K562 (cell line): ENCODE results near the gene KCTD4. TPM values are rescaled to one million over a fixed set of nuclear protein-coding genes. Genes with fewer than 3 reads are reported as not detected.

Experiments
- ATAC-seq: fragments of 200-7000 bp; cut with Tn5 transposase; 3 replicates; pipeline ENCODE4 v1.9.1; 2020; ENCODE audit warnings: moderate library complexity
- BruUV-seq: library from RNA; stranded (reverse); fragments of 400-500 nt; replicated peaks from 2 replicates; lab custom pipeline; 2021; lab: Mats Ljungman, UMichigan
- CTCF ChIA-PET: fragments of 300-600 bp; formaldehyde crosslinking; extraction: SDS; loops from one replicate; lab custom pipeline; 2021; ENCODE audit warnings: low intra/inter-chr PET ratio; lab: Yijun Ruan, JAX
- POLR2A ChIA-PET: fragments of 300-600, 350-650 bp; sonication (Branson Sonifier 250); formaldehyde crosslinking; extraction: SDS; loops from one replicate; lab custom pipeline; 2021; ENCODE audit warnings: antibody characterized with exemption, inconsistent platforms; lab: Yijun Ruan, JAX
- DNase-seq, 4 experiments: peaks; one replicate each; pipeline versions ENCODE4 v3.0.0 to v3.0.0-alpha.2; 2011 to 2018; ENCODE audit warnings: low spot score in 3 of 4, mixed read lengths in 3 of 4; ENCODE audit errors: extremely low read depth in 1 of 4
- FAIRE-seq: peaks from 2 replicates; lab custom pipeline; 2011; peaks lifted over from hg19 to GRCh38; lab: Jason Lieb, UNC
- H2AFZ ChIP-seq: 2 replicates; pipeline ENCODE4 v1.6.0; 2011; ENCODE audit warnings: low read depth, low read length, control low read depth, inconsistent platforms
- H3K27ac ChIP-seq: fragments of 200-600 bp; 3 replicates; pipeline ENCODE4 v1.8.0; 2011; ENCODE audit warnings: low read depth, mild to moderate bottlenecking, control low read depth, inconsistent platforms, low read length, moderate library complexity, mixed read lengths; ENCODE audit errors: extremely low read depth
- H3K27me3 ChIP-seq, 2 experiments: fragments of 300-600 bp in 1 of 2; 2 replicates in 1 of 2; 3 replicates in 1 of 2; pipeline versions ENCODE4 v1.6.0 to v1.8.0; 2011; ENCODE audit warnings: inconsistent platforms in 2 of 2, low read length in 2 of 2, mild to moderate bottlenecking in 1 of 2, mixed read lengths in 1 of 2, moderate library complexity in 1 of 2; ENCODE audit not compliant: control insufficient read depth in 2 of 2, insufficient read depth in 2 of 2
- H3K36me3 ChIP-seq: fragments of 300-600 bp; 3 replicates; pipeline ENCODE4 v1.8.0; 2011; ENCODE audit warnings: mild to moderate bottlenecking, low read length, inconsistent platforms; ENCODE audit not compliant: control insufficient read depth, insufficient read depth
- H3K4me1 ChIP-seq, 2 experiments: fragments of 200-600 bp in 1 of 2; replicated peaks in 1 of 2; 2 replicates in 1 of 2; 3 replicates in 1 of 2; pipeline versions ENCODE4 v1.5.1 to v1.8.0; 2011; ENCODE audit warnings: inconsistent platforms in 2 of 2, low read length in 2 of 2, mild to moderate bottlenecking in 1 of 2, mixed read lengths in 1 of 2, moderate library complexity in 1 of 2; ENCODE audit not compliant: control insufficient read depth in 2 of 2, insufficient read depth in 2 of 2
- H3K4me2 ChIP-seq: 2 replicates; pipeline ENCODE4 v1.6.1; 2011; ENCODE audit warnings: low read length, control low read depth, inconsistent platforms, mixed read lengths; ENCODE audit not compliant: insufficient read depth
- H3K4me3 ChIP-seq: fragments of 200-600 bp; sonication (generic), shearing (Covaris generic); 2 replicates; pipeline ENCODE4 v1.5.1; 2016; ENCODE audit warnings: control low read depth, inconsistent platforms
- H3K79me2 ChIP-seq: fragments of 200-600 bp; 3 replicates; pipeline ENCODE4 v1.8.0; 2011; ENCODE audit warnings: low read length, inconsistent platforms; ENCODE audit not compliant: control insufficient read depth, insufficient read depth
- H3K9ac ChIP-seq, 2 experiments: 2 replicates each; pipeline versions ENCODE4 v1.6.0 to v1.6.1; 2011; ENCODE audit warnings: low read depth in 2 of 2, low read length in 2 of 2, control low read depth in 1 of 2, inconsistent platforms in 1 of 2, mild to moderate bottlenecking in 1 of 2, mixed read lengths in 1 of 2; ENCODE audit not compliant: insufficient read depth in 1 of 2
- H3K9me1 ChIP-seq: one replicate; pipeline ENCODE4 v1.6.0; 2011; ENCODE audit warnings: inconsistent platforms, mild to moderate bottlenecking, low read length, moderate library complexity; ENCODE audit not compliant: control insufficient read depth, insufficient read depth
- H3K9me3 ChIP-seq: replicated peaks from 2 replicates; pipeline ENCODE4 v1.5.1; 2011; ENCODE audit warnings: low read depth, low read length, inconsistent platforms; ENCODE audit not compliant: control insufficient read depth, insufficient read depth
- H4K20me1 ChIP-seq: replicated peaks from 2 replicates; pipeline ENCODE4 v1.6.1; 2011; ENCODE audit warnings: low read length, inconsistent platforms, mixed read lengths; ENCODE audit not compliant: control insufficient read depth, insufficient read depth
- CREBBP ChIP-seq: IDR thresholded peaks from one replicate; pipeline ENCODE4 v1.6.1; 2012; ENCODE audit warnings: low read depth, mild to moderate bottlenecking, control low read depth, inconsistent platforms, low read length
- CREM ChIP-seq: IDR thresholded peaks from 2 replicates; pipeline ENCODE4 v1.6.1; 2014; ENCODE audit warnings: antibody characterized with exemption, low read depth
- LCOR ChIP-seq: sonication (generic); formaldehyde crosslinking; IDR thresholded peaks from 2 replicates; pipeline ENCODE4 v1.8.0; 2022; ENCODE audit warnings: mild to moderate bottlenecking, missing genetic modification reagents
- POLR2AphosphoS5 ChIP-seq: IDR thresholded peaks from 2 replicates; pipeline ENCODE4 v1.6.1; 2011; ENCODE audit warnings: mild to moderate bottlenecking, low read depth, low read length, moderate library complexity; ENCODE audit not compliant: control insufficient read depth, insufficient read depth
- RBM17 ChIP-seq: fragments of 200-400 bp; formaldehyde crosslinking; IDR thresholded peaks from 2 replicates; pipeline ENCODE4 v1.6.1; 2017; ENCODE audit warnings: low read depth, mild to moderate bottlenecking, low read length, borderline replicate concordance
- TCFL5 ChIP-seq: fragments of 250-450 bp; sonication (Bioruptor Pico); conservative IDR thresholded peaks from 2 replicates; pipeline ENCODE4 v1.6.1; 2021; ENCODE audit warnings: mild to moderate bottlenecking, moderate library complexity, matching md5 sums
- WGBS: fragments of 100-300 bp; shearing (Covaris generic); methylation state at CpG from one replicate; pipeline ENCODE4 v1.1.6; 2016; ENCODE audit warnings: low coverage, mixed read lengths; ENCODE audit not compliant: insufficient coverage; ENCODE audit errors: missing lambda C conversion rate; 5-methylcytosine and 5-hydroxymethylcytosine counted together
- in situ Hi-C: fragments of 300-500 bp; cut with MboI; formaldehyde crosslinking; loops from 4 replicates; pipeline ENCODE4 v1.15.0; 2018; ENCODE audit warnings: inconsistent platforms, mixed read lengths
- intact Hi-C: fragments of 100-400 bp; cut with micrococcal nuclease; formaldehyde crosslinking; loops from 2 replicates; pipeline ENCODE4 v1.14.2; 2022
- polyA plus RNA-seq, 8 experiments: library from polyadenylated mRNA; depleted of rRNA in 4 of 8; stranded (reverse) in 5 of 8; unstranded in 3 of 8; fragments of >200 nt; fragmentation: Nextera tagmentation in 2 of 8; fragmentation: Illumina TruSeq in 1 of 8; extraction: Ambion mirVana in 2 of 8; extraction: Trizol in 1 of 8; gene quantifications; 2 replicates each; pipeline versions ENCODE4 v1.2.1 to v1.2.3, GENCODE V29; 2011 to 2014; ENCODE audit warnings: inconsistent platforms in 1 of 8, missing spikeins in 1 of 8
- total RNA-seq, 7 experiments: library from RNA; depleted of rRNA in 6 of 7; stranded (reverse); fragments of >200 nt in 6 of 7; fragmentation: Illumina TruSeq in 2 of 7; extraction: Trizol in 2 of 7; gene quantifications; 2 replicates each; pipeline versions ENCODE4 v1.2.1 to v1.2.3, GENCODE V29; 2011 to 2021; ENCODE audit warnings: low replicate concordance in 1 of 7
- TF ChIP-seq, protein P1 (sequence below), 2 experiments: fragments of 450-650 bp; formaldehyde crosslinking in 1 of 2; IDR thresholded peaks; 2 replicates each; pipeline versions ENCODE4 v1.4.0 to v1.6.1; 2014 to 2020; ENCODE audit warnings: mild to moderate bottlenecking in 2 of 2, borderline replicate concordance in 1 of 2, low read depth in 1 of 2
- TF ChIP-seq, protein P2 (sequence below), 2 experiments: fragments of 150-350 bp in 1 of 2; IDR thresholded peaks; 2 replicates each; pipeline ENCODE4 v1.6.1; 2012 to 2016; ENCODE audit warnings: low read depth in 2 of 2, low read length in 2 of 2, mild to moderate bottlenecking in 1 of 2, moderate library complexity in 1 of 2

KCTD4 gene
- total and polyA plus RNA-seq, 9 of the 15 experiments (the other 6 are each of a cell fraction or from before 2014, with no cell fraction given): not detected

DNA sequence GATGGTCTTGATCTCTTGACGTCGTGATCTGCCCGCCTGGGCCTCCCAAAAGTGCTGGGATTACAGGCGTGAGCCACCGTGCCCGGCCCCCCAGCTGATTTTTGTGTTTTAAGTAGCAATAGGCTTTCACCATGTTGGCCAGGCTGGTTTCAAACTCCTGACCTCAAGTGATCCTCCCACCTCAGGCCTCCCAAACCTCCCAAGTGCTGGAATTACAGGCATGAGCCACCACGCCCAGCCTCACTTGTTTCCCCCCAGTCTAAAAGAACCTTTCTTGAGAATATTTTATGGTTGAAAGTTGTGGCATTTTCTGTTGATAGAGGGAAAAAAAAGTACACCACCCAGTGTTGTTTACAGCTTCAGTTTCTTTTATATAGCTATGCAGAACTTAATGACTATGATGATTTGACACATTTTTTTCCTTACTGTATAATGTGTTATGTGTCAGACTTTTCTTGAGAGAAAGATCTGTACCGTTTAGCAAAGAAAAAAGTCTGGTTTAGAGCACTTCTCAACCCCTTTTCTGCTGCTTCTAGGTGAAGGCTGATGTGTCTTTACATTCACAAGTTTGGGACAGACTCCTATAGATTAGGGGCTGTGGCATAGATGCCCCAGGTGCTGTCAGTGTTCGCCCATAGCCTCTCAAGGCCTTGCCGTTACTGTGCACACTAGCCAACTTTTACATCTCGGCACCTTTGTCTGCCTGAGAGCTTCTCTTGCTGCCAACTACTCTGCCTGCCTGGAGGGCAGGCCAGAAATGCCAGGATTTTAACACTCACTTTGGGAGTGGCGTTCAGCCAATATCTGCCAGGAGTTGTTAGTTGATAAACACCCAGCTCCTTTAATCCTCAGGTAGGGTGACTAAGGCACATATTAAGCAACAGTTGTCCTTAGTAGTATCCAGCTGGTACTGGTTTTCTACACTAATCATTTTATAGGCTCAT, 33.0 kb downstream of the KCTD4 start:
- Histone ChIP-seq H3K4me3 (no peak overlapping the region), H3K9me1 (no peaks in the 10 kb centered on the region), H3K27me3 (no peaks in the 10 kb centered on the region), H2AFZ (no peak overlapping the region), H3K27ac (no peak overlapping the region), H3K9me3 (no peaks in the 10 kb centered on the region), H4K20me1 (no peaks in the 10 kb centered on the region), H3K9ac (no peak overlapping the region), H3K4me1 (no peaks in the 10 kb centered on the region), H3K4me2 (no peak overlapping the region; the same call in 1 of the 2 replicates), H3K36me3 (peaks cover 19% of the 10 kb centered on the region), H3K79me2 (peaks cover 5% of the 10 kb centered on the region; the same call in 2 of the 3 replicates)
- in situ Hi-C loops: no loop called here
- FAIRE-seq (no peak), ATAC-seq (no peak), DNase-seq (peak in 2 of 4 experiments; percentile 3 to 7)
- ChIA-PET POLR2A (interaction anchor here (0.7 kb wide), 1 partner anchor 91 kb away, joined by 3 read pairs; no protein-coding TSS in a partner anchor), CTCF (no interaction called here)
- no TSS peak for BruUV-seq
- 59% methylated on average over 5 of the region's 12 CpGs for WGBS
- intact Hi-C loops: loop anchor here (5.0 kb wide), 1 partner anchor 101 kb away; no protein-coding TSS in a partner anchor
- TF ChIP-seq, protein P1, sequence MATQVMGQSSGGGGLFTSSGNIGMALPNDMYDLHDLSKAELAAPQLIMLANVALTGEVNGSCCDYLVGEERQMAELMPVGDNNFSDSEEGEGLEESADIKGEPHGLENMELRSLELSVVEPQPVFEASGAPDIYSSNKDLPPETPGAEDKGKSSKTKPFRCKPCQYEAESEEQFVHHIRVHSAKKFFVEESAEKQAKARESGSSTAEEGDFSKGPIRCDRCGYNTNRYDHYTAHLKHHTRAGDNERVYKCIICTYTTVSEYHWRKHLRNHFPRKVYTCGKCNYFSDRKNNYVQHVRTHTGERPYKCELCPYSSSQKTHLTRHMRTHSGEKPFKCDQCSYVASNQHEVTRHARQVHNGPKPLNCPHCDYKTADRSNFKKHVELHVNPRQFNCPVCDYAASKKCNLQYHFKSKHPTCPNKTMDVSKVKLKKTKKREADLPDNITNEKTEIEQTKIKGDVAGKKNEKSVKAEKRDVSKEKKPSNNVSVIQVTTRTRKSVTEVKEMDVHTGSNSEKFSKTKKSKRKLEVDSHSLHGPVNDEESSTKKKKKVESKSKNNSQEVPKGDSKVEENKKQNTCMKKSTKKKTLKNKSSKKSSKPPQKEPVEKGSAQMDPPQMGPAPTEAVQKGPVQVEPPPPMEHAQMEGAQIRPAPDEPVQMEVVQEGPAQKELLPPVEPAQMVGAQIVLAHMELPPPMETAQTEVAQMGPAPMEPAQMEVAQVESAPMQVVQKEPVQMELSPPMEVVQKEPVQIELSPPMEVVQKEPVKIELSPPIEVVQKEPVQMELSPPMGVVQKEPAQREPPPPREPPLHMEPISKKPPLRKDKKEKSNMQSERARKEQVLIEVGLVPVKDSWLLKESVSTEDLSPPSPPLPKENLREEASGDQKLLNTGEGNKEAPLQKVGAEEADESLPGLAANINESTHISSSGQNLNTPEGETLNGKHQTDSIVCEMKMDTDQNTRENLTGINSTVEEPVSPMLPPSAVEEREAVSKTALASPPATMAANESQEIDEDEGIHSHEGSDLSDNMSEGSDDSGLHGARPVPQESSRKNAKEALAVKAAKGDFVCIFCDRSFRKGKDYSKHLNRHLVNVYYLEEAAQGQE (IDR thresholded peaks at IDR 0.05; ENCODE audit: borderline replicate concordance): peak; percentile 17; the same call in 1 of the 2 replicates
- TF ChIP-seq, protein P1 (CRISPR knock-in tag; IDR thresholded peaks at IDR 0.05; ENCODE audit: low read depth): no peak
- no peak for TF ChIP-seq RBM17
- no peak for TF ChIP-seq CREM
- no peak for TF ChIP-seq LCOR (CRISPR knock-in tag)
- no peak for TF ChIP-seq POLR2AphosphoS5
- TF ChIP-seq, protein P2, sequence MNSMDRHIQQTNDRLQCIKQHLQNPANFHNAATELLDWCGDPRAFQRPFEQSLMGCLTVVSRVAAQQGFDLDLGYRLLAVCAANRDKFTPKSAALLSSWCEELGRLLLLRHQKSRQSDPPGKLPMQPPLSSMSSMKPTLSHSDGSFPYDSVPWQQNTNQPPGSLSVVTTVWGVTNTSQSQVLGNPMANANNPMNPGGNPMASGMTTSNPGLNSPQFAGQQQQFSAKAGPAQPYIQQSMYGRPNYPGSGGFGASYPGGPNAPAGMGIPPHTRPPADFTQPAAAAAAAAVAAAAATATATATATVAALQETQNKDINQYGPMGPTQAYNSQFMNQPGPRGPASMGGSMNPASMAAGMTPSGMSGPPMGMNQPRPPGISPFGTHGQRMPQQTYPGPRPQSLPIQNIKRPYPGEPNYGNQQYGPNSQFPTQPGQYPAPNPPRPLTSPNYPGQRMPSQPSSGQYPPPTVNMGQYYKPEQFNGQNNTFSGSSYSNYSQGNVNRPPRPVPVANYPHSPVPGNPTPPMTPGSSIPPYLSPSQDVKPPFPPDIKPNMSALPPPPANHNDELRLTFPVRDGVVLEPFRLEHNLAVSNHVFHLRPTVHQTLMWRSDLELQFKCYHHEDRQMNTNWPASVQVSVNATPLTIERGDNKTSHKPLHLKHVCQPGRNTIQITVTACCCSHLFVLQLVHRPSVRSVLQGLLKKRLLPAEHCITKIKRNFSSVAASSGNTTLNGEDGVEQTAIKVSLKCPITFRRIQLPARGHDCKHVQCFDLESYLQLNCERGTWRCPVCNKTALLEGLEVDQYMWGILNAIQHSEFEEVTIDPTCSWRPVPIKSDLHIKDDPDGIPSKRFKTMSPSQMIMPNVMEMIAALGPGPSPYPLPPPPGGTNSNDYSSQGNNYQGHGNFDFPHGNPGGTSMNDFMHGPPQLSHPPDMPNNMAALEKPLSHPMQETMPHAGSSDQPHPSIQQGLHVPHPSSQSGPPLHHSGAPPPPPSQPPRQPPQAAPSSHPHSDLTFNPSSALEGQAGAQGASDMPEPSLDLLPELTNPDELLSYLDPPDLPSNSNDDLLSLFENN (IDR thresholded peaks at IDR 0.05; ENCODE audit: low read depth in 2 of 2, low read length in 2 of 2): no peak
- TF ChIP-seq TCFL5 (CRISPR knock-in tag): no peak
- no peak for TF ChIP-seq CREBBP
